OCI-M2 (cell line): ENCODE measurements around the gene FAM217A.
"Not testable (repeated sequence)": the region's sequence is repeated elsewhere in the genome, so short reads cannot be mapped to it uniquely, and the experiment has no call there.

Experiments
- DNase-seq: peaks from one replicate; lab custom pipeline; 2025; ENCODE audit not compliant: unreplicated experiment; lab: John Stamatoyannopoulos, UW

FAM217A gene

DNA sequence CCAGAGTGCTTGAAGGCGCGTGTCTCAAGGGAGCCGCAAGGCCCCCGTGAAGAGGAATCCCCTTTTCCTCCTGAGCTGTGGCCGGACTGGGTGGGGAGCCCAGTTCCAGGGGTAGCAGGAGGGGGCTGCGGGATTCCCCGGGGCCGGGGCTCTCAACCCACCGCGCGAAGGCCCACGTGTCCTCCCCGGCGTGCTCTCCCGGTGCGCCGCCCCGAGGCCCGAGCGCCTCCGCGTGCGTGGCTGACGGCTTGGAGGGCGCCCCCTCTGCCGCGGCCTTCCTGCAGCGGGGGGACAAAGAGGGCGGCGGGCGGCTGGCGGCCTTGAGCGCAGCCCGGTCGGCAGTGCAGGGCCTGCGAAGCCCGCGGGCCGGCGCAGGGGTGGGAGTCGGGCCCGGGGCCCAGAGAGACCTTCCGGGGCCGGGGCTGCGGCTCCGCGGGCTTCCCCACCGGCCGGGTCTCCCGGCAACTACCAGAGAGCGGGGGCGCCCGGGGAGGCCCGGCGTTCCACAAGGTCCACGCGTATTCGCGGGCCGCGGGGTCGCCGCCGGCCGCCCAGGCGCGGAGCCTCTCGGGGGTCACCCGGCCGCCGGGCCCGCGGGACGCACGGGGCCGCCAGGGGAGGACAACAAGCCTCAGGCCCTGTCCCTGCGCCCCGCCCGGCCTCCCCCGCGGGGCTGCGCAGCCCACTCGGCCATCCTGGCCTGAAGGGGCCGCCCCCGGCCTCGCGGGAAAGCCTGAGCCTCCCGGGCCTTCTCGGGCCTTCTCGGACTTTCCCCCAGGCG, at the start of gene FAM217A:
Gene FAM217A (minus strand): TSS at position 447 of the 781 bp plus-strand sequence. CDS start 1,723 bp downstream, outside the sequence.
- DNase-seq = no peak

DNA sequence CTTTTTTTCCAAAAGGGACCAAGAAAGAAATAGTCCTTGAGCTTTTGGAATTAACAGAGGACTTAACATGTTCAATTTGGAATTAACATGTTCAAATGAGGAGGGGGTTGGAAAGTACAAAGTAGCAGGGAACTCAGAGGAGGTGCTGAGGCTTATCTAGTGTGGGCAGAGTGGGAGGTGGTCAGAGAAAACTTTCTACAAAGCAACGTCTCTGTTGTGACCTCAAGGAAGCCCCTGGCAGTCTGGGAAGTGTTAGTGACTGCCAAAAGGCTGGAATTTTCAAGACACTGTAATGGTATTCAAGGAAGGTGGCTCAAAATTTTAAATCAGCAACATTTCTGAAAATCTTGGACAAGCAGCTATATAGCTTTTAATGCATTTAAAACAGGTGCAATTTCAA, 49.1 kb upstream of the FAM217A start:
- no peak for DNase-seq

- no peak for DNase-seq
These were observed 47.3 kb upstream of the FAM217A start for GRCh38 chr6:4125933-4126864.

- DNase-seq = no peak
These were observed 46.6 kb upstream of the FAM217A start for GRCh38 chr6:4125500-4125899.

DNA sequence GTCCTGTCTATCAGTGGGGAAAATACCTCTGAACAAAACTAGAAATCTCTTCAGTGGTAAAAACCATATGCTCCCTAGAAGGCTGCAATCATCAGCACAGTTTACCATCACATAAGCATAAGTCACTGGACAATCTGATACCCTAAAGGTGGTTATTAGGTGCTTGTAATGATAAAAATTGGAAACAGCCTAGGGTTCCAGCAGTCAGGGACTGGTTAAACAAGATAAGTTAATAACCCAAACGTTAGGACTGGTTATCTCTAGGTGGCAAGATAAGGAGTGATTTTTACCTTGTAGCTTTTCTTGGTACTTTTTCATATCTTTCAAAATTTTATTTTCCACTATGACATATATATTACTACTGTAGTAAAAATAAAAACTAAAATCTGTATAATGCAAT, 45.4 kb upstream of the FAM217A start:
- DNase-seq = no peak

- no peak for DNase-seq
These were observed 36.8 kb upstream of the FAM217A start for GRCh38 chr6:4115741-4116140.

DNA sequence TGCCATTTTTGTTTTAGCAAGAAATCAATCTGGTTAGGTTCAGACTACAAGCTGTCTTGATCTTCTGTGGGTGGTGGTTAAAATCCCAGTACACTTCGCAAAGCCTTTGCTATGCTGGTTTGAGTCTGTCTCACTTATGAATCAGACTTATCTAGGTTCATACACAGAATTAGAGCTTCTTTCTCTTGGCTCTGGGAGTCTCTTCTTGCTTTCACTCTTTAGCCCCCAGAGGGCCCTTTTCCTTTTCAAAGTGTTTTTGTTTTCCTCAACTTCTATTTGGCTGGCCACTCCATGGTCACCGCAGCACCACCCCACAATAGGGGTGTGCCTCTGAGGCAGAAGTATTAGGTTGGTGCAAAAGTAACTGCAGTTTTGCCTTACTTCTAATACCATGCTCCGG, 35.2 kb upstream of the FAM217A start:
- no peak for DNase-seq

DNA sequence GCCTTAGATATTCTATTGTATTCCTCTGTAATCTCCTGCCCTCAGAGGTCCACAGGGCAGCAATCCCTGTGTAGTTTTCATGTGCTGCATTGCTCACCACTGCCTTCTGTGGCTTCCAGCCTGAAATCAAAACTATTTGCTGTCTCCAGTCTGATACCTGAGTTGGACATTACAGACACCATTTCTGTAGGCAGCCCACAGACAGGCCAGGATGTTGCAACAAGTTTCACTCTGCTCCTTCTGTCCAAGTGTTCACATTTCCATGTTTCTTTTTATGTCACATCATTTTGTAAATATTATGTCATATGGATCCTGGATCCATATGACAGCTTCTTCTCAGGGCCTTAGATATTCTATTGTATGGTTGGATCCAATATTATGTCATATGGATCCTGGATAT, 34.7 kb upstream of the FAM217A start:
- no peak for DNase-seq

DNA sequence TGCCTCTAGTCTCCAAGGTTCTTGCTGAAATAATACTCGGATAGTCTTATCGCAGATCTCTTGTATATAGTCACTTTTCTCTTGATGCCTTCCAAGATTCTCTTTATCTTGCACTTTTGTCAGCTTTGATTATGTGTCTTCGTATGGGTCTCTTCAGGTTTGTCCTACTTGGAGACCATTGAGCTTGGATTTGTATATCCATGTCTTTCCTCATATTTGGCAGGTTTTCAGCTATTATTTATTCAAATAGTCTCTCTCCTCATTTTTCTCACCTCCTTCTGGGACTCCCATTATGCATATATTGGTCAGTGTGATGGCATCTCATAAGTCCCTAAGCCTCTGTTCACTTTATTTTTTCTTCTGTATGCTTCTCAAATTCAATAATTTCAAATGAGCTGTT, 33.4 kb upstream of the FAM217A start:
- DNase-seq = no peak

DNA sequence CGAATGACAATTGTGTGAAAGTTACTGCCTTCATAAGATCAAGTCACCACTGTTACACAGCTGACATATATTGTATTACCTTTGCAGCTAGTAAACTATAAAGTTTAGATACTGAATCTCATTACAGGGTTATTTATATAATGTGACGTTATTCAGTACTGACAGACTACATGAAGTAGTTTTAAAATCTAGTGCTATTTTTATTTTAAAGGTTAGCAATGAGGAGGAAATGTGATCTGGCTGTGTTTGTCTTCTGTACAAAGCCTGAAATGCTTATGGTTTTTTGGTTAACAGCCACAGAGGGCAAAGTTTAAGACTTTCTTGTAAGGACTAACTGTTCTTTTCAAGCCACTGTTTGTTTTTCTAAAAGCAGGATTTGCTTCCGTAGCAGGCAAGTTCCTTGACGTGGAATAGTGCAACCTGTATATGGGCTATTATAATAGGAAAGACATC, 30.5 kb upstream of the FAM217A start:
- not testable (repeated sequence) for DNase-seq

- no peak for DNase-seq
These were observed 29.7 kb upstream of the FAM217A start for GRCh38 chr6:4108561-4109093.

DNA sequence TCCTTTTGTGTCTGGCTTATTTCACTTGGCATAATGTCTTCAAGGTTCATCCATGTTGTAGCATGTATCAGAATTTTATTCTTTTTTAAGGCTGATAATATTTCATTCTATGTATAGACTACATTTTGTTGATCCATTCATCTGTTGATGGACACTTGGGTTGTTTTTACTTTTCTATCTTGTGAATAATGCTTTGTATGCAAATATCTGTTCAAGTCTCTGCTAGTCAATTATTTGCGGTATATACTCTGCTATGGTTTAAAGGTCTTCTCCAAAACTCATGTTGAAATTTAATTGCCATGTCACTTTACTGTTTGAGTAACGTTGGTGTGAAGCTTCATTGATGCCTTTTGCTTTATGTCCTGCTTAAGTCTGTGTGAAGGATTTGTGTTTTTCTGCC, 28.9 kb upstream of the FAM217A start:
- DNase-seq = no peak

DNA sequence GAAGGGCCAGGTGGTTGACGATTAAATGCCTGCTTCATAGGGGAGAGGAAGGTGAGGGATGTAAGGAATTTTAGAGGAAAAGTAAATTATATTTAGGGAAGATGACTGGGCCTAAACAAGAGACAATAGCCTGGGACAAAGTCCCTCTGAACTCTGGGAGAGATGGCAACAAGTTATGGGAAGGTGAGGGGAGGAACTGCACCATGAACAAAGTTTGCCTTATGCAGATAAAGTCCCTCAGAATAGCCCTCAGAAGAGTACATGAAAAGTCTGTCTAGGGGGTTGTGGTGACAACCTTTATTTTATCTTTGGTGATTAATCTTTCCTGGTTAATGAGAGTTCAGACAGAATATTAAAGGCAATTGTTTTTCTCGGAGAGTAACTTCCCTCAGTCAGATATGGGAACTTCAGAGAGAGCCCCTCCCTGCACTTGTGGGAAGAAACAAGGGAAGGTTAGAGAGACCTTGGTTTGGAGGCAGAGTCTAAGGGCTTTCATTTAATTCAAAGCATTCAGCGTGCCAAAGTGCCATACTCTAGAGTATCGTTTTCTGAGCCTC, 27.1 kb upstream of the FAM217A start:
- DNase-seq = no peak

- no peak for DNase-seq
These were observed 25.0 kb upstream of the FAM217A start for GRCh38 chr6:4103929-4104328.

- DNase-seq = no peak
These were observed 23.8 kb upstream of the FAM217A start for GRCh38 chr6:4102687-4103244.

DNA sequence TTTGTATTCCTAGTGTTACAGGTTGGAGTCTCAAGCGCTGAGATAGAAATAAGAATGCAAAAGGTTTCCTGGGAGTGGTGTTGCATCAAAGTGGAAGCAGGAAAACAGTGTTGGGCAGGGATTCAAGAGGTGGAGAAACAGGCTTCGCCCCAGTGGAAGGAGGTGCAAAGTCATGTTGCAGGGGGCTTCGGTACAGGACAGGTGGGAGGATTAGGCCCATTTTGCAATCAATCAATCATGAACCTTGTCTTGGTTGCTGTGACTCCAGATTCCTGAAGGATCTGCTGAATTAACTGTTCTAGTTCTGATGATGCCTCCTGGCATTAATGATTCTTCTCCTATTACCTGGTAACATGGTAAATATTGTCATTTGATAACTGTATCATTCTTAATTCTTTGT, 22.4 kb upstream of the FAM217A start:
- DNase-seq = no peak

GRCh38 chr6:4100655-4101054, 21.7 kb upstream of the FAM217A start:
- DNase-seq = peak; percentile 10

DNA sequence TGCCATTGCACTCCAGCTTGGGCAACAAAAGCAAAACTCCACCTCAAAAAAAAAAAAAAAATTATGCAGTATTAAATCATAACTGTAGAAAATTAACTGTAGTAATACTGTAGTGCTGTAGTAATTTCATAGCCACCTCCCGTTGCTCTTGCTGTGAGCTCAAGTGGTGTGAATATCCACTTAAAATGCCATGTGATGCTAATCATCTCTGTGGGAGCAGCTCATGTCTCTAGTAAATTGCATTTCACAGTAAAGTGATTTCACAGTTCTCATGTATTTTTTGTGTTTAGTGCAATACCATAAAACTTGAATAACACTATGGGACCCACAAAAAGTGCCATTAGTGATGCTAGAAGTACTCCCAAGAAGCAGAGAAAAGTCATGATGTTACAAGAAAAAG, 14.4 kb upstream of the FAM217A start:
- DNase-seq = no peak

DNA sequence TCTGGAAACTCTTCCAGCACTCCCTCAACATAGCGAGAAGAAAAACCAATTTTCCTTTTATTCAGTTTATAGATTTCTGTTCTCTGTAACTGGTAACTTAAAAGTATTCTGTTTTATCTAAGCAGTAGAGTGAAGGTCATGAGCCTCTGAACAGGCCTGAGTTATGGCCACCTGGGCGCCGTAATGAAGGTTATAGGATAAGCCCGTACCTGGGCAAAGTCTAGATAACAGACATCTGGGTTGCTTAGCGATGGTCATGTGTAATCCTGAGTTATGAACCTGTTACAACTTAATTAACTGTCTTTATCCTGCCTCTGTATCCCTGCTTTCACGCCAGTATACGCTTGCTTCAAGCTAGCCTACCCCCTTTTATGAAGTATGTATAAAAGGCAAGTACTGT, 13.0 kb upstream of the FAM217A start:
- no peak for DNase-seq

- not testable (repeated sequence) for DNase-seq
These were observed 11.1 kb upstream of the FAM217A start for GRCh38 chr6:4090043-4090442.

DNA sequence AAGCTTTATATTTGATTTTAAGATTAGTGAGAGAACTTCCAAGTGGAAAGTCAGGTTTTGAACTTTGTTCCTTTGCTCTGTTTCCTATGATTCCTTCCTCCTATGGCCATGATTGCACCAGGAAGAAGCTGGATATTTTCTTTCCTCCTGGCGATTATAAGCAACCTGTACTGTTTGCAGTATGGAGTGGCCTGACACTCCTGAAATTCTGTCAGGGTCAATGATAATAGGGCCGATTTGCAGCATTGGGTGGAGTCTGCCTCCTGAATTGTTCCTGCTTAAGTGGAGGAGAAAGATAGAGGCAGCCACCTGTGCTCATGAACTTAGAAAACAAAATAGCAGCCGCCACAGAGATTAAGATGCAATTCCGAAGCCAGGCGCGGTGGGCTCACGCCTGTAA, 9.8 kb upstream of the FAM217A start:
- no peak for DNase-seq
